Neural cell (in vitro differentiated cells): ENCODE results near the gene GMEB2.

ENCODE experiments used
- CTCF ChIP-seq: fragments of 450-650 bp; IDR thresholded peaks from 2 replicates; pipeline ENCODE4 v1.5.1; 2014; ENCODE audit warnings: antibody characterized with exemption, mild to moderate bottlenecking, moderate library complexity; ENCODE audit not compliant: poor library complexity, severe bottlenecking
- EP300 ChIP-seq: fragments of 450-650 bp; conservative IDR thresholded peaks from 2 replicates; pipeline ENCODE4 v1.6.1; 2014; ENCODE audit warnings: antibody characterized with exemption, mild to moderate bottlenecking, moderate library complexity; ENCODE audit not compliant: poor library complexity, severe bottlenecking
- EZH2 ChIP-seq: fragments of 200-600, 300-800 bp; shearing (Covaris generic), sonication (generic); IDR thresholded peaks from 2 replicates; pipeline ENCODE4 v1.6.1; 2014; ENCODE audit warnings: antibody characterized with exemption, low read length, borderline replicate concordance, mild to moderate bottlenecking; ENCODE audit not compliant: insufficient read depth, poor library complexity, severe bottlenecking
- MXI1 ChIP-seq: fragments of 450-650 bp; conservative IDR thresholded peaks from 2 replicates; pipeline ENCODE4 v1.6.1; 2014; ENCODE audit warnings: antibody characterized with exemption, mild to moderate bottlenecking; ENCODE audit not compliant: poor library complexity, severe bottlenecking
- POLR2AphosphoS5 ChIP-seq: IDR thresholded peaks from 2 replicates; pipeline ENCODE4 v1.6.1; 2012
- RAD21 ChIP-seq: fragments of 450-650 bp; conservative IDR thresholded peaks from 2 replicates; pipeline ENCODE4 v1.6.1; 2014; ENCODE audit warnings: antibody characterized with exemption, mild to moderate bottlenecking, moderate library complexity
- TF ChIP-seq, protein P1 (sequence below): IDR thresholded peaks from 2 replicates; pipeline ENCODE4 v1.6.1; 2012; ENCODE audit warnings: borderline replicate concordance

DNA sequence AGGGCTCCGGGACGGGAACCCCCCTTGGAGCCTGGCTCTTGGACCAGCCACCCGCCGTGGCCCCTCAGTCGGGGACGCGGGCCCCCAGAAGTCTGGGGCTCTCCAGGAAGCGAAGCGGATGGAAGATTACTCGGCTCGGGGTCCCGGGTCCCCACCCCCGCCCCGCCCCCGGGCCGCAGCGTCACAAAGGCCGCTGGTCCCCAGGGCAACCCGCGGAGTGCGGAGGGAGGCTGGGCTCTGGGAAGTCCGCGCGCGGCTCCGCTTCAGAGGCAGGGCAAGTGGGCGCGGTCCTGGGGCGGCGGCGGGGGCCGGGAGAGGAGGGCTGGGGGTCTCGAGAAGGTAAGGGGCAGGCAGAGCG, 73.0 kb downstream of the GMEB2 start, which contains the start of gene FNDC11:
- TF ChIP-seq CTCF (no peak), RAD21 (no peak), MXI1 (no peak), EZH2 (no peak), POLR2AphosphoS5 (no peak), EP300 (no peak)
- TF ChIP-seq, protein P1, sequence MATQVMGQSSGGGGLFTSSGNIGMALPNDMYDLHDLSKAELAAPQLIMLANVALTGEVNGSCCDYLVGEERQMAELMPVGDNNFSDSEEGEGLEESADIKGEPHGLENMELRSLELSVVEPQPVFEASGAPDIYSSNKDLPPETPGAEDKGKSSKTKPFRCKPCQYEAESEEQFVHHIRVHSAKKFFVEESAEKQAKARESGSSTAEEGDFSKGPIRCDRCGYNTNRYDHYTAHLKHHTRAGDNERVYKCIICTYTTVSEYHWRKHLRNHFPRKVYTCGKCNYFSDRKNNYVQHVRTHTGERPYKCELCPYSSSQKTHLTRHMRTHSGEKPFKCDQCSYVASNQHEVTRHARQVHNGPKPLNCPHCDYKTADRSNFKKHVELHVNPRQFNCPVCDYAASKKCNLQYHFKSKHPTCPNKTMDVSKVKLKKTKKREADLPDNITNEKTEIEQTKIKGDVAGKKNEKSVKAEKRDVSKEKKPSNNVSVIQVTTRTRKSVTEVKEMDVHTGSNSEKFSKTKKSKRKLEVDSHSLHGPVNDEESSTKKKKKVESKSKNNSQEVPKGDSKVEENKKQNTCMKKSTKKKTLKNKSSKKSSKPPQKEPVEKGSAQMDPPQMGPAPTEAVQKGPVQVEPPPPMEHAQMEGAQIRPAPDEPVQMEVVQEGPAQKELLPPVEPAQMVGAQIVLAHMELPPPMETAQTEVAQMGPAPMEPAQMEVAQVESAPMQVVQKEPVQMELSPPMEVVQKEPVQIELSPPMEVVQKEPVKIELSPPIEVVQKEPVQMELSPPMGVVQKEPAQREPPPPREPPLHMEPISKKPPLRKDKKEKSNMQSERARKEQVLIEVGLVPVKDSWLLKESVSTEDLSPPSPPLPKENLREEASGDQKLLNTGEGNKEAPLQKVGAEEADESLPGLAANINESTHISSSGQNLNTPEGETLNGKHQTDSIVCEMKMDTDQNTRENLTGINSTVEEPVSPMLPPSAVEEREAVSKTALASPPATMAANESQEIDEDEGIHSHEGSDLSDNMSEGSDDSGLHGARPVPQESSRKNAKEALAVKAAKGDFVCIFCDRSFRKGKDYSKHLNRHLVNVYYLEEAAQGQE = no peak
